ENCODE data around the gene MALAT1.

Gene MALAT1

DNA sequence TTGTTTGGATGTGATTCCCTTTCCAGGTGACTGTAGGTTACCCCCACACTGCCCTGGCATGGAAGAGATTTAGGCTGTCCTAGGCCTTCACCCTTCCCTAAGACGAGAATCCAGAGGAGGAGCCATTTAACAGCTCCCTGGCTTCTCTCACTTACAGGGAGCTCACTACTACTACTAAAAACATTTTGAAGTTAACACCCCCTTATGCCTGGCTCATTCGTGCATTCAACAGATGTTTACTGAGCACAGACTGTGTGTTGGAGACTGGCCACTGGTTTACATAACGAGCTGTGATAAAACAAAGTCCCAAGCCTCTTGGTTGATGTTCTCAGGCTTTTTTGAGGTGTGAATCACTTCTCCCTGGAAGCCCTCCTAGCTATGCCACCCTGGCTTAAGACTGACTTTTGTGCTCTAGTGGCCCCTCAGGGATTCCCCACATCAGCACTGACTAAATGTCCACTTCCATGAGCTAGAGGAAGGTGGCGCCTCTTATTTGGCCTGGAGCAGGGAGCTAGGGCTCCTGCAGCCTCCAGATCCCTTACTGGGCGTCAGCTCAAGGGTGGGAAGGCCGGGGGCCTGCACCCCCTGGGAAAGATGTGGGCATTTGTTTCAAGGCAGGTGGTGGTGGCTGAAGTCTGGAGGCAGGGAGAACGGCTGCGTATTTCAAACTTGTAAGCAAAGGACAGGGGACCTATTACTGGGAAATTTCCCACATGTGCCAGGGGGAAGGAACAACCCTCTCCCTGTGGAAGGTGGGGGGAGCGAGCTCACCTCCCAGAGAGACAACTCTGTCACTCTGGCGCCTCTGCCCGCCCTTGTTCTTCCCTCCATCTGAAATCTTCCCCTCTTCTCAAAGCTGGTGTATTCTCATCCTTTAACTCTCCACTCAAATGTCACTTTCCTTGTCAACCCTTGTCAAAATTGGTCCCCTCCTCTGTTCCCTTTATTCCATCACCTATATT is 19.4 kb upstream of the MALAT1 start:
- peak; percentile 96 for DNase-seq (ENCODE audit: low read depth)

DNA sequence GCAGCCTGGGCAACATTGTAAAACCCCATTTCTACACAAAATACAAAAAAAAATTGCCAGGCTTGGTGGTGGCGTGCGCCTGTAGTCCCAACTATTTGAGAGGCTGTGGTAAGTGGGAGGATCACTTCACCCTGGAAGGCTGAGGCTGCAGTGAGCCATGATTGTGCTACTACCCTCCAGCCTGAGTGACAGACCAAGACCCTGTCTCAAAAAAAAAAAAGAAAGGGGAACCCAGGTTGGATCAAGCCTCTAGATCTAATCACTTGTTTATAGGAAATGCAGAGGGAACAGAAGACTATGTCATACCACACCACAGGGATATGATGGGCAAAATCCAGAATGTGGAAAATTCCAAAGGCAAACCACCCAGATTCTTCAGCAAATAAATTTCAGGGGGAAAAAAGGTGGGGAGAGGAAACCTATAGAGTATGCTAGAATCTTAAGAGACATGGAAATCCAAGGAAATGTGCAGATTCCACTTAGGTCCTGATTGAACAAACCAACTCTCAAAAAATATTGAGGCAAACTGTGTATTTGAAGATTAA is 16.5 kb upstream of the MALAT1 start:
- DNase-seq (ENCODE audit: low read depth), result peak; percentile 61

DNA sequence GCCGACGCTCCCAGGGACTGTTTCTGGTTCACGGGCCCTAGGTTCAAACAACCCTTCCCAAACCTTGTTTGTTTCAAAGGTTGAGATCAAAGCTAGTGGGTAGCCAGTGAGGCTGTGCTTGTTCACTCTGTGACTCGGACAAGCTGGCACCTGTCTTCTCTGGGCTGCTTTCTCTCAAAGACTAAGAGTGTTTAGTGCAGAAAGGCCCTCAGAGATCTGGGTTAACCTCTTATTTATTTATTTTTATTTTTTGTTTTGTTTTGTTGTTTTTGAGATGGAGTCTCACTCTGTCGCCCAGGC is 13.0 kb upstream of the MALAT1 start:
- DNase-seq (ENCODE audit: low read depth), result no peak

DNA sequence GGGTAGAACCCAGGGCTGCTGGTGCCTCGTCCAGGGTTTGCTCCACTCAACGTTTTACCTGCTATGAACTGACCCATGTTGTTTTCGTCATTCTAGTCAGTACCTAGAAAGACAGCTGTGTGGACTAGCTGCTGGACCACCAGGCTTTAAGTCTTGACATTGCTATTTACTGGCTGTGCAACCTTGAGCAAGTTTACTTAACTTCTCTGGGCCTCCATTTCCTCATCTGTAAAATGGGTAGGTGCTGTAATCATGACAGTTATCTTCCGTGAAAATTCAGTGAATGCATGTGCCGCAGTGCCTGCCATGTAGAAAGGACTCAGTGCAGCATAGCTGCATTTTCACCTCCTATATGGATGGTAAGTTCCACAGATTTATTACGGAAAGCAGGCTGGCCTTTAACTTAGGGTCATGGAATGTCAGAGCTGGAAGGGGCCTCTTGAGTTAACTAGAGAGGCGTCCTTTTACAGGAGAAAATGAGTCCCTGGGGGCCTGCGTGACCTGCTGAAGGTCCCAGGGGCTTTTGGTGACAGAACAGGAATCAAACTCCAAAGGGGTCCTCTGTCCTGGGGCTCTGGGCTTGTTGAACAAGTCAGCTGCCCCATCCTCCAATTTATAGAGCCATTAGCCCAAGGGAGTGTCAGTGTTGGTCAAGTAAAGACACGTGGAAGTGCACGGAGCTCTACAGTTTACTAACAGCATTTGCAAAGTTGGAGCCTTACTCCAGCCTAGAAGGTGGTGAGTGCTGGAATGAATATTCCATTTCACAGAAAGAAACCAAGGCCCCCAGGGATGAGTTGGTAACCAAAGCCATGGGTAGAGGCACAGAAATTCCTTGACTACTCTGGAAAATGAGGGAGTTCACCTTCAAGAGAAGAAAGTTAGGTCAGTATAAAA is 12.0 kb upstream of the MALAT1 start:
- no peak for DNase-seq (ENCODE audit: low read depth)

DNA sequence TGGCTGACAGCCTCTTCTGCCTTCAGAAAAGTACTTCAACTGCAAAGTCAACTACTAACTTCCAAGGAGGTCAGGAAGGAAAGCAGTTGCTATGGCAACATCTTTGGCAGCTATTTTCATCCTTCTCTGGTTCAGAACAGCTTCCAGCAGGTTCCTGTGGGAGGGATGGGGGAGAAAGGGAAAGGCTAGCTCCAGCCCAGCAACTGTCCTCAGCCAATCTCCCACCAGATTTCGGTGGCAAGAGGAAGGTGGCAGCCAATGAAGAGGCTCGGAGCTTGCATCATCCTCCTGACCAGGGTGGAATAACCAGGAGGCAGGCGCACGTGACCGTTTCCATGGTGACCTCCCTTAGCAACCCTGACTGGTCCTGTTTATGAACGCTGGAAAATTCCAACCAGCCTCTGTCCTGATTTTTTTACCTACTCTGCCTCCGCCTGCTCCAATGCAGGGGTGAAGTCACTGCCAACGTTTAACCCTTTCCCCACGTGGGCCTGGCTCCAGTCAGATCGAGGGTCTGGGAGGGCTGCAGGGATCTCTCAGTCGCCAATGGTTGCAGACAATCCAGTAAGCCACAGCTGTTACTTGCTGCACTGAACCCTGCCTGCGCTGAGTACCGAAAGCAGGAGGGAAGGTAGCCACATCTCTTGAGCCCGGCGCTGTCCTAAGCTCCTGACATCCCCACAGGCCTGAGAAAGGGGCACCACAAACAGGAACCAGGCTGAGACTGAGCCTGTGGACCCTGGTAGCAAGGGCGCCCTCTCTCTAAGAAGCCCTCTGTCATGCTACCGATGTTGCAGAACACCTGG is 11.2 kb upstream of the MALAT1 start:
- DNase-seq (ENCODE audit: low read depth), result peak; percentile 100

DNA sequence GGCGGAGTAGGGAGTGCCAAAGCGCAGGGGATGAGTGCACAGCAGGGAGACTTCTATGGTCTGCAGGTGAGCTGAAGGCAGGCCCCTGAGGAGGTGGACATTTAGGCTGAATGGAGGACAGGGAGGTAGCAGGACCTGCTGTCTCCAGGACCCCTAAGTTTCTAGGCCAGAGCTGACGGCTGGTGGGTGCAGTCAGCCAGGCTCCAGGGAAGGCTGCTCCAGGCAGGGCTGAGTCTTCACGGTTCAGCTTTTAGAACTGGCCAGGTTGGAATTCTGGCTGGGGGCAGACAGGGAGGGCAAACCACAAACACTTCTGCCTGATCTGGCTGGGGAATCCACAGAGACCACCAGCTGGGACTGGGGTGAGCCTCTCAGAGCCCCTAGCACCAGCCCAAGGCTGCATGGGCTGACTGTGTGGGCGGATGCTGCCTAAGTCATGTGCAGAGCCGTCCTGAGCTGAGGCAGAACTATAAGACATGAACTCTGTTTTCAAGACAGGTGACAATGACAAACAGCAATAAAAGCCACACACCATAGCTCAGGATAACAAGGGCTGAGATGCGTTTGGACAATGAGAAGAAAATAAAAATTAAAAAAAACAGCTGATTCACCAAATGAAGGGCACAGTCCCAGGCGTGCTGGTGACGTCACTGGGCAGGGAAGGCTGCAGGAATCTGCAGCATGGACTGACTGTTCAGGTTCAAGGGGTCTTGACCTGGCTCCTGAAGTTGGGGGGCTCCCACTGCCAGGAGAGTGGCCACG is 10.4 kb upstream of the MALAT1 start:
- peak; percentile 88 for DNase-seq (ENCODE audit: low read depth)

DNA sequence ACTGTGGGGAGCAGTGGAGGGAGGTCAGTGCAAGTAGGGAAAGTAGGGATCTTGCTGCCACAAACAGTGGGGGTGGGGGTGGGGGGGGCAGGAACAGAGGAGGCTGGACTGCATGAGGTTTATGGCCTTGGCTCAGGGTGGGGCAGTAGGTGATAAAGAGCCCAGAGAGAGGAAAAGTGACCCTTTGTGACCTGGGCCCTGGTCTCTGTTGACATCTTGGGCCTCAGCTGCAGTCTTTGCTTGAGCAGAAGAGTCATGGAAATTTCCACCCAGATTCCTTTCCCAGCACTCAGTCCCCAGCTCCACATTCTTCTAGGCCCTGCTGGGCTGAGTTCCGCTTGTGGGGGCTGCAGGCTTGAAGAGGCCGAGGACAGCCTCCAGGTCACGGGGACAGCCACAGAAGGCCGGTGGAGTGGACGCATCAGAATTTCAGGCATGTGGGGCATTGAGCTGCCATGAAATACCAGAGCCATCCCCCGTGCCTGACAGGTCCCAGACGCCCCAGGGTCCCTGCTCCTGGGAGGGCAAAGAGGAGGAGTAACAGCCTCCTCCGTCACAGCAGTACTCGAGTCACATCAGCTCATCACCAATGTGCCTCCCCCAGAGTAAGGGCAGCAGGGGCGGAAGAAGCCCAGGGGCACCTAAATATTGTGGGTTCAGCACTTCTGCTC is 9.7 kb upstream of the MALAT1 start:
- peak; percentile 100 for DNase-seq (ENCODE audit: low read depth)

DNA sequence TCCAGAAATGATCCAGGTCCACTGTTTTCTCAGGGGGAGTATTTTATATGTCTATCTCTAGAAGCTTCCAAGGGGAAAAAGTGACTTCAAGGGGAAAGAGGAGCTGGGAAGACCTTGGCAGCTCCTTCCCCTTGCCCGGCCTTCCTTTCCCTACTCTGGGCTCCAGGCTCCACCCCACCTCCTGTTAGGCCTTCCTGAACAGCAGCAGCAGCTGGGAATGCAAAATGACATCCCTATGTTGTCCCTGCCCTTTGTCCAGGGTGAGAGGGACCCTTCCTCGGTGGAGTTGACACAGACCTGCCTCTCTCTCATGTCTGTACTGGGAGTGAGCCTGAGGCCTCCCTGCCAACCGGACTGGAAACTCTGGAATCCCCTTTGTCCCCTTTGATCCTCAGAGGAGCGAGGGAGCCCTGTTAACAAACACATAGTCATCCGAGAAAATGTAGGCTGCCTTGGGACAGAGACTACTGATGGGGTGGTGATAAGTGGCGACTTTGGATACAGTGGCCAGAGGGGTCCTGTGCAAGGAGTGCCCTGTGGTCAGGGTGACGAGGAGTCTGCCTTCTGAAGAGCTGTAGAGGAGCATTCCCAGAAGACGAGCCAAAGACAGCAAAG is 9.0 kb upstream of the MALAT1 start:
- peak; percentile 91 for DNase-seq (ENCODE audit: low read depth)

DNA sequence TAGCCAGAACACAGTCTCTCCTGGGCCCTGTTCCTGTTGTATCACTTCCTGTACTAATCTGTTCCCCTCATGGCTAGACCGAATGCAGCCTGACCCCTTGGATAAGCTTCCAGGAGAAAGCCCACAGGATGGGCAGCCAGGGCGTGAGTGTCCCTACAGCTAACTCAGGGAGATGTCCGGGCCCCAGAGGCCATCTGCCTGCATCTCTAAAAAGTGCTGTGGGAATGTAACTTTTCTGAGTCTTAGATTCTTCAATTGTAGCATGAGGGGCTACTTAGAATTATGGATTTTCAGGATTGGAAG is 7.7 kb upstream of the MALAT1 start:
- DNase-seq (ENCODE audit: low read depth), result peak; percentile 54

DNA sequence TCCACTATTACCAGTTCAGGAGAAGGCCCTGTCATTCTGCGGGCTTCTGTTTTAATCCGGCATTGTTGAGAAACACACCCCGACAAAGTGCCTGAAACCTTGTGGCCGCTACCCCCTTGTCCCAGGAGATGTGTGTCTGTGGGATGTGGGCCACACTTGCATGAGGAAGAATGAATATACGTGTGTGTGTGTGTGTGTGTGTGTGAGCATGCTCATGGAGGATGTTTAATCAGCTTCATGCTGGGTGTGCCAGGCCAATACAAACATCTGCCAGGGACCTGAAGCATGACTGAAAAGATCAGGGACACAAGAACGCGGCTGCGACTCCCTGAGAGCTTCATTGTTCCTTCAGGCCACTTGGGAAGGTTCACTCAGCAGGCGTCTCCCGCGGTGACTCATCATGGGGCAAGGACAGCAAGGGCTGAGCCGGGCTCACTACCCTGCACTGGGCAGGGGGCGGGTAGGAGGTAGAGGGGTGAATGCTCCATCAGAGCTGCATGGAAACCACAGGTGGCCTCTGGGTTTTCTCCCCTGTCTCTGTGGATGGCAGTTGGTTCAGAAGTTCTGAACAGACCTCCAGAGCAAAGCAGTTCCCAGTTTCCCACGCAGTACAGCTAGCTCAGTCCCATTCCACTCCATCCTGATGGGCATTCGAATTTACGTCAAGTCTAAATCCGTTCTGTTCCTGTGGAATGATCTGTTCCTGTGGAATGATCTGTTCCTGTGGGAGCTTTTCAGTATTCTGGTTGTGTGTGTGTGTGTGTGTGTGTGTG is 7.0 kb upstream of the MALAT1 start:
- peak; percentile 98 for DNase-seq (ENCODE audit: low read depth)

DNA sequence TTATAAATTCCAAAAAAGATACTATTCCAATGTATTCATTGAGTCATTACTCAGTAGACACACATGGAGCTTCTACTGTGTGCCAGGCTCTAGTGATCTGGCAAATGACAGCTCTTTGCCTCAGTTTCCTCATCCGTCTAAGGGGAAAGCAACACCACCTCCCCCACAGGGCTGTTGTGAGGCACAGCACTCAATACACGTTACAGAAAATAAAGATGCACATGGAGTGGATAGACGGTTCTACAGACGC is 6.5 kb upstream of the MALAT1 start:
- no peak for DNase-seq (ENCODE audit: low read depth)

DNA sequence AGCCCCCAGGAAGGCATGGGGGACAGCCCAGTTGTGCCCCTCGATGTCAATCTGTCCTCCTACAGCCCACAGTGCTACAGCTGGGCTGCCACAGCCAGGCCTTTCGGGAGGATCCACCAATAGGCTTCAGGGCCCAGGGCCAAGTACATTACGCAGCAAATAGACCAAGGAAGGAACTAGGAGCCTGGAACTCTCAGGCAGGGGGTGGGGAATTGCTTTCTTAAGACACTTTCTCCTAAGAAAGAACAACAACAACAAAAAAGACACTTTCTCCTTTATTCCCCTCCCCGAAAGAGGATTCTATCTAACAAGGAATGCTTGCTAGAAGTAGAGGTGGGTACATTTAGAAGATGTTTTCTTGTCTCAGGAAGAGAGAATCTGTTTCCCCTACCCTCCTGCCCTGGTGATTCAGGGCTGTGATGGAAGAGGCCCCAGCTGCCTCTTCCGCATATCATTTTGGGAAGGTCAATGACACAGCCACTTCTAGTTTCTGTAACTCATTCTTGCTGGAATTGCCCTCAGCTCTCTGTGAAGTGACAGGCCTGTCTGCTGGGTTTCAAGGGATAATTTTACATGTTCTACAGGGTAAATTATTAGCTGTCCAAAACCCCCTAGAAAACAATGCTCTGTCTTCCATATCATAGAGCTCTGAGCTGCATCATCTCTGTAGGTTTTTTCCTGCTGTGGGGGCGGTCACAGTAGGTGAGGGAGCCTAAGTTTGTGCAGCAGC is 6.0 kb upstream of the MALAT1 start:
- DNase-seq (ENCODE audit: low read depth), result peak; percentile 96

DNA sequence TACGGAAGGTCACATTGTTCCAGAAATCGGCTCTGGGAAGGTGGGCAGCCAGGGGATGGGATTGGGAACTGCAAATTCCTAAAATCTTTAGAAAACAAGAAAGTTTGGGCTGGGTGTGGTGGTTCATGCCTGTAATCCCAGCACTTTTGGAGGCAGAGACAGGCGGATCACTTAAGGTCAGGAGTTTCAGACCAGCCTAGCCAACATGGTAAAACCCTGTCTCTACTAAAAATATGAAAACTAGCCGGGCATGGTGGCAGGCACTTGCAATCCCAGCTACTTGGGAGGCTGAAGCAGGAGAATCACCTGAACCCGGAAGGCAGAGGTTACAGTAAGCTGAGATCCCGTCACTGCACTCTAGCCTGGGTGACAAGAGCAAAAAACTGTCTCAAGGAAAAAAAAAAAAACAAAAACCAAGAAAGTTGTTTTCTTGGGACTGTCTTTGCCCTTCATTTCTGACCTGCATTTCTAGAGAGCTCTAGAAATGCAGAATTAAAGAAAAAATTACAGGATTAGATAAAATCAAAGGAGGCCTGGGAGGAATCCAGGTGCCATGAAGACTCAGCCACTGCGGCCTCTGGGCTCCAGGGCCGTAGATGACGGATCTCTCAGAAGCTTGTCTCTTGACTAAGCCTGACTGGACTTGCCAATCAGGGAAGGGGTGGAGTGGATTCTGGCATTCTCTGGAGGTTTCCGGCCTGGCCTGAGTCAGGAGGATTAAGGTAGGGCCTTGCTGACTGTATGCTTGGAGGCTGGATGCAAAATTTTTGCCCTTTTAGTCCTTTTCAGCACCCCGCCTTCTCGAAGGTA is 5.3 kb upstream of the MALAT1 start:
- DNase-seq (ENCODE audit: low read depth), result peak; percentile 98

DNA sequence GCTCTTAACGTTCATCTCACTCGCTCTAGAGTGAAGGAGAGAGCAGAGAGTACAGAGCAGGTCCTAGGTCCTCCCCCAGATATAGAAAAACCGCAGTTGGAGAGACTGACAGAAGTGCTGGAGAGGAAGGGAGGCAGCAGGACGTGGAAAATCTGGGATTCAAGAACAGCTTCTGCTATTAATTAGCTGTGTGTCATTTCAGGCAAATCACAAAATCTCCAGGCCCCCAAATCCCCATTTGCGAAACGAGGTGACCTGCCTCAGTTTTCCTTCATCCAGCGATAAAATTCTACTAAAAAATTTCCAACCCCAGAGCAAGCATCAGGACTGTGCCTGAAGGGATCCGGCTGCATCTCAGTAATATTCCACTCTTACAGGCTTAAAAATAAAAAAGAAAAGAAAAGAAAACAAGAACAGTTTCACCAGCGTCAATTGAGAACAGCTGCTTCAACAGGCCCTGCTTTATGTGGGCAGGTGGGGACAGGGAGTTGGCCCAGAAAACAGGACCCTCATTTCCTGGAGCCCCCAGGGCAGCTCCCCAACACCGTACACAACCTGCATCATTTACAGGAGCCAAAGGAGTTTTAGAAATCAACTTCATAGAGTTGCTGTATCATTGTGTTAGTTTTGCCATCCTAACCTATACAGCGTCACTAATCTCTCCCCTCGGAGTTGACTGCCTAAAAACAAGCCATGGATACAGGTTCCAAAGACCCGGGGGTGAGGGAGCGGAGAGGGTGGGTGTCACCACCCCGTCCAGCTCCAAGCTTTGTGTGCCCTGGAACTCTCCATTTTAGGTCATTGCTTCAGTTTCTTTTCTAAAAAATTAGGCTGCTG is 2.3 kb upstream of the MALAT1 start:
- peak; percentile 83 for DNase-seq (ENCODE audit: low read depth)

DNA sequence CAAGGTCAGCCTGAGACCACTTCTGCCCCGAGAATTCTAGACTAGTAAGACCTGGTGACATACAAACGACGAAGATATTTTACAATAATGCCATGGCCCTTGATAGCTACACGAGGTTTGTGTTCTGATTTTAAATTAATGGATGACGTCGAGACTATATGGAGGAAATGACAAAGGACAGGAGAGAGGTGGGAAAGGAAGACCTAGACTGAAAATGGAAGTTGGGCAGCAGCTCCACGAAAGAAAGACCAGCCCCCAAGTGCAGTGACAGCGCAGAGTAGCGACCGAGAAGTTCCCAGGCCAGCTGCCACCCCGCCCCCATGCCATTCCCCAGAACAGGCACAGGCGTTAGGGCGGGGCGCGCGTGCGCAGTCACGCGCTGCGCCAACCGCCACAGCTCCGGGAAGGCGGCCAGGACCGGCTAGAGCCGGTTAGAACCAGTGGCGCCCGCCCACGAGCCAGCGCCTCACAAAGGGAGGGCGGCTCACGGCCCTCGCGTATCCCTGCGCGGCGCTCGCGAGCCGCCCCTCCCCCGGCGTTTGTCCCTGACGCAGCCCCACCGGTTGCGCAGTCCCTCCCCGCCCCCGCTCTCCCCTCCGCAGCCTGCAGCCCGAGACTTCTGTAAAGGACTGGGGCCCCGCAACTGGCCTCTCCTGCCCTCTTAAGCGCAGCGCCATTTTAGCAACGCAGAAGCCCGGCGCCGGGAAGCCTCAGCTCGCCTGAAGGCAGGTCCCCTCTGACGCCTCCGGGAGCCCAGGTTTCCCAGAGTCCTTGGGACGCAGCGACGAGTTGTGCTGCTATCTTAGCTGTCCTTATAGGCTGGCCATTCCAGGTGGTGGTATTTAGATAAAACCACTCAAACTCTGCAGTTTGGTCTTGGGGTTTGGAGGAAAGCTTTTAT is 1.5 kb upstream of the MALAT1 start:
- peak; percentile 99 for DNase-seq (ENCODE audit: low read depth)

DNA sequence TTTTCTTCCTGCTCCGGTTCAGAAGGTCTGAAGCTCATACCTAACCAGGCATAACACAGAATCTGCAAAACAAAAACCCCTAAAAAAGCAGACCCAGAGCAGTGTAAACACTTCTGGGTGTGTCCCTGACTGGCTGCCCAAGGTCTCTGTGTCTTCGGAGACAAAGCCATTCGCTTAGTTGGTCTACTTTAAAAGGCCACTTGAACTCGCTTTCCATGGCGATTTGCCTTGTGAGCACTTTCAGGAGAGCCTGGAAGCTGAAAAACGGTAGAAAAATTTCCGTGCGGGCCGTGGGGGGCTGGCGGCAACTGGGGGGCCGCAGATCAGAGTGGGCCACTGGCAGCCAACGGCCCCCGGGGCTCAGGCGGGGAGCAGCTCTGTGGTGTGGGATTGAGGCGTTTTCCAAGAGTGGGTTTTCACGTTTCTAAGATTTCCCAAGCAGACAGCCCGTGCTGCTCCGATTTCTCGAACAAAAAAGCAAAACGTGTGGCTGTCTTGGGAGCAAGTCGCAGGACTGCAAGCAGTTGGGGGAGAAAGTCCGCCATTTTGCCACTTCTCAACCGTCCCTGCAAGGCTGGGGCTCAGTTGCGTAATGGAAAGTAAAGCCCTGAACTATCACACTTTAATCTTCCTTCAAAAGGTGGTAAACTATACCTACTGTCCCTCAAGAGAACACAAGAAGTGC is 661 bp upstream of the MALAT1 start:
- DNase-seq (ENCODE audit: low read depth), result peak; percentile 73
